ENCODE measurements around the gene SLC16A11. TPM values are rescaled to one million over a fixed set of nuclear protein-coding genes. Genes with fewer than 3 reads are reported as not detected.
"Not testable (repeated sequence)": the region's sequence is repeated elsewhere in the genome, so short reads cannot be mapped to it uniquely, and the experiment has no call there.

Gene SLC16A11
- total RNA-seq, 1 experiment from 2014 or later, result 0.24 TPM

- Histone ChIP-seq H3K36me3 (replicated peaks; ENCODE audit: control insufficient read depth, insufficient read depth, low read length) (no peaks in the 10 kb centered on the region), H3K27me3 (ENCODE audit: control insufficient read depth, insufficient read depth, low read length) (peaks cover 39% of the 10 kb centered on the region), H3K4me3 (ENCODE audit: insufficient read depth, low read depth, low read length) (peak overlapping the region; percentile 45)
- DNase-seq, result peak; percentile 79
Observed at GRCh38 chr17:6996256-6997011, 47.5 kb downstream of the SLC16A11 start.

GRCh38 chr17:6995500-6996255, 48.2 kb downstream of the SLC16A11 start, which contains the start of gene ALOX12:
ALOX12 (plus strand) TSS chr17:6996049; CDS start chr17:6996118, 69 bp downstream.
- DNase-seq, result peak; percentile 72

GRCh38 chr17:6994666-6995256, 49.1 kb downstream of the SLC16A11 start:
- Histone ChIP-seq H3K36me3 (replicated peaks; ENCODE audit: control insufficient read depth, insufficient read depth, low read length) (no peaks in the 10 kb centered on the region), H3K4me3 (ENCODE audit: insufficient read depth, low read depth, low read length) (no peak overlapping the region), H3K27me3 (ENCODE audit: control insufficient read depth, insufficient read depth, low read length) (peaks cover 39% of the 10 kb centered on the region)
- no peak for DNase-seq

More at GRCh38 chr17:6995500-6996255, 48.2 kb downstream of the SLC16A11 start, which contains the start of gene ALOX12:
- Histone ChIP-seq H3K27me3 (ENCODE audit: control insufficient read depth, insufficient read depth, low read length) (peaks cover 39% of the 10 kb centered on the region), H3K4me3 (ENCODE audit: insufficient read depth, low read depth, low read length) (peak within 1 kb of the TSS; percentile 45), H3K36me3 (replicated peaks; ENCODE audit: control insufficient read depth, insufficient read depth, low read length) (no peaks in the 10 kb centered on the region)

DNA sequence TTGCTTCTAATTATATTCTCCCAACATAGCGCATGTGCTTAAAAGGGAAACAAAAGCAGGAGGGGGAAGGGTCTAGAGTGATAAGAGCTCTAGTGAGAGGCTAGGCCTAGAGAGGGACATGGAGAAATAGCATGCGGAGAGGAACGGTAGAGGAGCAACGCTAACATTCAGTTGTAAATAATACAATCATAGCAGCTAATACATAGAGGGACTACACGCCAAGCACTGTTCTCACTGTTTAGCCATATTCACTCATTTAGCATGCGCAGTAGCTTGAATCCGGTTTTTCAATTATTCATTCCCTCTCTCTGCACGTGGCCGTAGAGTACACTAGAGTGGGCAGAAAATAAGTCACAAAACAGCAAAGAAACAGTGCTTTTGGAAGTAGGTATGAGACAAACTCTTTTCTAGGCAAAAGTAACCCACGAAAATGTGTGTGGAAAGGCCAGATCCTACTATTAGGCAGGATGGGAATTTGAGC, 49.7 kb downstream of the SLC16A11 start:
- no peak for DNase-seq
- H3K27me3 ChIP-seq (ENCODE audit: control insufficient read depth, insufficient read depth, low read length), result peaks cover 39% of the 10 kb centered on the region
- H3K4me3 ChIP-seq (ENCODE audit: insufficient read depth, low read depth, low read length), result no peak overlapping the region
- no peaks in the 10 kb centered on the region for H3K36me3 ChIP-seq (replicated peaks; ENCODE audit: control insufficient read depth, insufficient read depth, low read length)

- H3K36me3 ChIP-seq (replicated peaks; ENCODE audit: control insufficient read depth, insufficient read depth, low read length); H3K4me3 ChIP-seq (ENCODE audit: insufficient read depth, low read depth, low read length); DNase-seq: not testable (repeated sequence)
- H3K27me3 ChIP-seq (ENCODE audit: control insufficient read depth, insufficient read depth, low read length), result peaks cover 39% of the 10 kb centered on the region
Observed at GRCh38 chr17:6993613-6994056, 50.3 kb downstream of the SLC16A11 start.

Other genes starting within 250 kb of the SLC16A11 start
- not detected in 2 replicates for gene TEKT1, start 212.4 kb downstream of the SLC16A11 start, total RNA-seq (2014; rRNA removed; shearing (Covaris generic))
- gene ALOX12, start 48.0 kb downstream of the SLC16A11 start, total RNA-seq (2014; rRNA removed; shearing (Covaris generic)), result 0.35 and 0.63 TPM in 2 replicates
- gene RNASEK, start 31.5 kb downstream of the SLC16A11 start, total RNA-seq (2014; rRNA removed; shearing (Covaris generic)), result 180 and 238 TPM in 2 replicates
- gene BCL6B, start 21.0 kb downstream of the SLC16A11 start, total RNA-seq (2014; rRNA removed; shearing (Covaris generic)), result 4.9 and 8.3 TPM in 2 replicates
- 0.37 and 0.48 TPM in 2 replicates for gene SLC16A13, start 8.1 kb downstream of the SLC16A11 start, total RNA-seq (2014; rRNA removed; shearing (Covaris generic))
- not detected in 2 replicates for gene CLEC10A, start 36.2 kb upstream of the SLC16A11 start, total RNA-seq (2014; rRNA removed; shearing (Covaris generic))
- not detected in 2 replicates for gene ASGR2, start 70.7 kb upstream of the SLC16A11 start, total RNA-seq (2014; rRNA removed; shearing (Covaris generic))
- gene ASGR1, start 135.3 kb upstream of the SLC16A11 start, total RNA-seq (2014; rRNA removed; shearing (Covaris generic)), result 12.3 and 15.4 TPM in 2 replicates
- gene DLG4, start 175.7 kb upstream of the SLC16A11 start, total RNA-seq (2014; rRNA removed; shearing (Covaris generic)), result 21.0 and 27.6 TPM in 2 replicates
- 362 and 410 TPM in 2 replicates for gene ACADVL, start 175.8 kb upstream of the SLC16A11 start, total RNA-seq (2014; rRNA removed; shearing (Covaris generic))
- 75.0 and 90.9 TPM in 2 replicates for gene DVL2, start 190.4 kb upstream of the SLC16A11 start, total RNA-seq (2014; rRNA removed; shearing (Covaris generic))
- 54.9 and 56.2 TPM in 2 replicates for gene PHF23, start 195.4 kb upstream of the SLC16A11 start, total RNA-seq (2014; rRNA removed; shearing (Covaris generic))
- 185 and 231 TPM in 2 replicates for gene GABARAP, start 198.4 kb upstream of the SLC16A11 start, total RNA-seq (2014; rRNA removed; shearing (Covaris generic))
- 58.8 and 59.9 TPM in 2 replicates for gene CTDNEP1, start 207.6 kb upstream of the SLC16A11 start, total RNA-seq (2014; rRNA removed; shearing (Covaris generic))
- 66.4 and 77.4 TPM in 2 replicates for gene ELP5, start 208.1 kb upstream of the SLC16A11 start, total RNA-seq (2014; rRNA removed; shearing (Covaris generic))
- gene CLDN7, start 218.4 kb upstream of the SLC16A11 start, total RNA-seq (2014; rRNA removed; shearing (Covaris generic)), result 30.8 and 40.8 TPM in 2 replicates
- gene SLC2A4, start 237.6 kb upstream of the SLC16A11 start, total RNA-seq (2014; rRNA removed; shearing (Covaris generic)), result 3.8 and 6.6 TPM in 2 replicates